Panc1 (cell line): ENCODE measurements around the gene KATNIP. TPM values are rescaled to one million over a fixed set of nuclear protein-coding genes. Genes with fewer than 3 reads are reported as not detected.

ENCODE experiments used
- ATAC-seq: fragments of 200-7000 bp; cut with Tn5 transposase; 2 replicates; pipeline ENCODE4 v1.9.1; 2020; ENCODE audit warnings: mild to moderate bottlenecking, moderate library complexity
- BruUV-seq: library from RNA; stranded (reverse); fragments of 400-500 nt; replicated peaks from 2 replicates; lab custom pipeline; 2021; lab: Mats Ljungman, UMichigan
- CTCF ChIA-PET: fragments of 300-600 bp; sonication (Branson Sonifier 250); formaldehyde crosslinking; loops from one replicate; lab custom pipeline; 2022; ENCODE audit warnings: antibody characterized with exemption; lab: Charles Lee
- POLR2A ChIA-PET: fragments of 300-600 bp; sonication (Branson Sonifier 250); formaldehyde crosslinking; loops from one replicate; lab custom pipeline; 2022; ENCODE audit warnings: antibody characterized with exemption; lab: Charles Lee
- DNase-seq: peaks from one replicate; pipeline ENCODE4 v3.0.0-alpha.2; 2010; ENCODE audit warnings: low read depth, low spot score
- H3K27ac ChIP-seq: 2 replicates; pipeline ENCODE4 v1.5.1; 2011; ENCODE audit warnings: mild to moderate bottlenecking, low read length, inconsistent platforms
- H3K27me3 ChIP-seq: fragments of 200-500 bp; sonication (Bioruptor generic); 2 replicates; pipeline ENCODE4 v1.6.0; 2014; ENCODE audit warnings: low read length, inconsistent platforms; ENCODE audit not compliant: control insufficient read depth, insufficient read depth
- H3K36me3 ChIP-seq: fragments of 200-500 bp; sonication (Bioruptor generic); 2 replicates; pipeline ENCODE4 v1.5.1; 2014; ENCODE audit warnings: inconsistent platforms, mild to moderate bottlenecking, low read length, moderate library complexity; ENCODE audit not compliant: control insufficient read depth, insufficient read depth
- H3K4me1 ChIP-seq: 2 replicates; pipeline ENCODE4 v1.5.1; 2011; ENCODE audit warnings: inconsistent platforms, mild to moderate bottlenecking, low read length, moderate library complexity; ENCODE audit not compliant: control insufficient read depth, insufficient read depth
- H3K4me3 ChIP-seq, 2 experiments: 2 replicates each; pipeline ENCODE4 v1.5.1; 2011 to 2012; ENCODE audit warnings: low read depth in 2 of 2, low read length in 2 of 2, mild to moderate bottlenecking in 2 of 2, inconsistent platforms in 1 of 2, moderate library complexity in 1 of 2
- H3K9me3 ChIP-seq: fragments of 200-500 bp; sonication (Bioruptor generic); 2 replicates; pipeline ENCODE4 v1.5.1; 2014; ENCODE audit warnings: low read depth, mild to moderate bottlenecking, inconsistent platforms, low read length, moderate library complexity; ENCODE audit not compliant: control insufficient read depth, insufficient read depth
- CTCF ChIP-seq: fragments of 450-650 bp; IDR thresholded peaks from 2 replicates; pipeline ENCODE4 v1.5.1; 2017; ENCODE audit warnings: mild to moderate bottlenecking
- POLR2AphosphoS5 ChIP-seq: IDR thresholded peaks from 2 replicates; pipeline ENCODE4 v1.6.1; 2012; ENCODE audit warnings: mild to moderate bottlenecking, low read depth, low read length, moderate library complexity
- REST ChIP-seq, 2 experiments: IDR thresholded peaks; 2 replicates each; pipeline ENCODE4 v1.6.1; 2011 to 2012; ENCODE audit warnings: low read depth in 2 of 2, control low read depth in 1 of 2, low read length in 1 of 2, mild to moderate bottlenecking in 1 of 2, moderate library complexity in 1 of 2; ENCODE audit not compliant: insufficient read depth in 1 of 2
- SIN3A ChIP-seq: IDR thresholded peaks from 2 replicates; pipeline ENCODE4 v1.6.1; 2012; ENCODE audit warnings: low read depth, mild to moderate bottlenecking, low read length, moderate library complexity, borderline replicate concordance; ENCODE audit not compliant: insufficient read depth
- TCF7L2 ChIP-seq: IDR thresholded peaks from 2 replicates; pipeline ENCODE4 v1.6.1; 2011; ENCODE audit warnings: mild to moderate bottlenecking, low read depth, low read length, inconsistent platforms
- in situ Hi-C: cut with HindIII; loops from 2 replicates; pipeline ENCODE4 v1.10.0; 2016; ENCODE audit warnings: low sequenced_read_pairs, low pct_unique_long_range_greater_than_20kb
- intact Hi-C: fragments of 100-400 bp; cut with micrococcal nuclease; formaldehyde crosslinking; loops from one replicate; pipeline ENCODE4 v1.10.0; 2022; ENCODE audit not compliant: unreplicated experiment
- total RNA-seq: library from RNA; stranded (reverse); gene quantifications from one replicate; pipeline ENCODE4 v1.2.1, GENCODE V29; 2021; ENCODE audit not compliant: unreplicated experiment

KATNIP gene
- total RNA-seq, 1 experiment from 2014 or later: 36.7 TPM

GRCh38 chr16:27561216-27561615, 11.3 kb downstream of the KATNIP start:
- Histone ChIP-seq H3K9me3 (no peaks in the 10 kb centered on the region), H3K4me3 (no peak overlapping the region), H3K4me1 (no peaks in the 10 kb centered on the region), H3K27me3 (no peaks in the 10 kb centered on the region), H3K36me3 (no peaks in the 10 kb centered on the region), H3K27ac (no peak overlapping the region)
- no peak for ATAC-seq
- TF ChIP-seq TCF7L2 (no peak), CTCF (no peak), POLR2AphosphoS5 (no peak), SIN3A (no peak), REST (IDR thresholded peaks at IDR 0.05; ENCODE audit: insufficient read depth in 1 of 2, low read depth in 2 of 2, low read length in 1 of 2) (no peak)
- intact Hi-C loops: no loop called here
- no peak for DNase-seq
- POLR2A ChIA-PET: no interaction called here
- no TSS peak for BruUV-seq
- in situ Hi-C loops: no loop called here
- CTCF ChIA-PET: no interaction called here

GRCh38 chr16:27564224-27564623, 14.3 kb downstream of the KATNIP start:
- H3K4me3 ChIP-seq: no peak overlapping the region
- no peak for DNase-seq
- in situ Hi-C loops: no loop called here
- H3K9me3 ChIP-seq: no peaks in the 10 kb centered on the region
- H3K4me1 ChIP-seq: no peaks in the 10 kb centered on the region
- no peak for ATAC-seq
- H3K36me3 ChIP-seq: no peaks in the 10 kb centered on the region
- POLR2A ChIA-PET: no interaction called here
- no peak for TF ChIP-seq CTCF
- TF ChIP-seq POLR2AphosphoS5: no peak
- TF ChIP-seq SIN3A: no peak
- TF ChIP-seq TCF7L2: no peak
- TF ChIP-seq REST (IDR thresholded peaks at IDR 0.05; ENCODE audit: insufficient read depth in 1 of 2, low read depth in 2 of 2, low read length in 1 of 2): no peak
- intact Hi-C loops: no loop called here
- BruUV-seq: no TSS peak
- CTCF ChIA-PET: no interaction called here
- H3K27me3 ChIP-seq: no peaks in the 10 kb centered on the region
- H3K27ac ChIP-seq: no peak overlapping the region
